GM18873 (cell line): ENCODE measurements around the gene CAMK1D.

Experiments
- ATAC-seq: cut with Tn5 transposase; IDR thresholded peaks from one replicate; pipeline ENCODE4 v1.9.1; 2021; ENCODE audit warnings: mild to moderate bottlenecking, moderate library complexity, moderate number of reproducible peaks; ENCODE audit not compliant: unreplicated experiment, low FRiP score

CAMK1D gene

GRCh38 chr10:12609435-12609834, 260.1 kb downstream of the CAMK1D start:
- no peak for ATAC-seq

GRCh38 chr10:12613136-12613535, 263.8 kb downstream of the CAMK1D start:
- ATAC-seq, result no peak

- ATAC-seq, result no peak
These were observed 265.0 kb downstream of the CAMK1D start for GRCh38 chr10:12614177-12614995.

DNA sequence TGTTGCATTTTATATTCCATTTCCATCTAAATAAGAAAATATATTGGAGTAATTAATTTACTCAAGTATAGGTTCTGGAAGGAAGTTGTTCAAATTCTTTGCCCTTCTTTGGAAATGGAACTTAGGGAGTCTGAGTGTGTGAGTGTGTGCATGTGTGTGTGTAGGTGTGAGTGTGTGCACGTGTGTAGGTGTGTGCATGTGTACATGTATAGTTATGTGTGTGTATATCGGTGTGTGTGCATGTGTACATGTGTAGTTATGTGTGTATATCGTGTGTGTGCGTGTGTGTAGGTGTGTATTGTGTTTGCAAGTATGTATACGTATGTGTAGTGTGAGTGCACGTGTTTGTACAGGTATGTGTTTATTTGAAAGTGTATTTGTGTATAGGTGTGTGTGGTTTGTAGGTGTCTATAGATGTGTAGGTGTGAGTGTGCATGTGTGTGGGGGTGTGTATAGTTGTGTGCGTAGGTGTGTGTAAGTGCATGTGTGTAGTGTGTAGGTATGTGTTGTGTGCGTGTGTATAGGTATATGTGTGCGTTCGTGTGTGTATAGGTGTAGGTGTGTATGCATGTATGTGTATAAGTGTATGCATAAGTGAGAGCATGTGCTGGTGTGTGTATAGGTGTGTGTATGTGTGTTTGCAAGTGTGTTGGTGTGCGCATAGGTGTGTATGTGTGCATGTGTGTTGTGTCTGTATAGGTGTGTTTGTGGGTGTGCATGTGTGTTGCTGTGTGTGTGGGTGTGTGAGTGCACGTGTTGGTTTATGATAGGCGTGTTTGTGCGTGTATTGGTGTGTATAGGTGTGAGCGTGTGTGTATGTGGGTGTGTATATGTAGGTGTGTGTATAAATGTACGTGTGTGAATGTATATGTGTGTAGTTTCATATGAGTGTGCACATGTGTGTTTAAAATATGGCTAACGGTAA, 266.2 kb downstream of the CAMK1D start:
- no peak for ATAC-seq

DNA sequence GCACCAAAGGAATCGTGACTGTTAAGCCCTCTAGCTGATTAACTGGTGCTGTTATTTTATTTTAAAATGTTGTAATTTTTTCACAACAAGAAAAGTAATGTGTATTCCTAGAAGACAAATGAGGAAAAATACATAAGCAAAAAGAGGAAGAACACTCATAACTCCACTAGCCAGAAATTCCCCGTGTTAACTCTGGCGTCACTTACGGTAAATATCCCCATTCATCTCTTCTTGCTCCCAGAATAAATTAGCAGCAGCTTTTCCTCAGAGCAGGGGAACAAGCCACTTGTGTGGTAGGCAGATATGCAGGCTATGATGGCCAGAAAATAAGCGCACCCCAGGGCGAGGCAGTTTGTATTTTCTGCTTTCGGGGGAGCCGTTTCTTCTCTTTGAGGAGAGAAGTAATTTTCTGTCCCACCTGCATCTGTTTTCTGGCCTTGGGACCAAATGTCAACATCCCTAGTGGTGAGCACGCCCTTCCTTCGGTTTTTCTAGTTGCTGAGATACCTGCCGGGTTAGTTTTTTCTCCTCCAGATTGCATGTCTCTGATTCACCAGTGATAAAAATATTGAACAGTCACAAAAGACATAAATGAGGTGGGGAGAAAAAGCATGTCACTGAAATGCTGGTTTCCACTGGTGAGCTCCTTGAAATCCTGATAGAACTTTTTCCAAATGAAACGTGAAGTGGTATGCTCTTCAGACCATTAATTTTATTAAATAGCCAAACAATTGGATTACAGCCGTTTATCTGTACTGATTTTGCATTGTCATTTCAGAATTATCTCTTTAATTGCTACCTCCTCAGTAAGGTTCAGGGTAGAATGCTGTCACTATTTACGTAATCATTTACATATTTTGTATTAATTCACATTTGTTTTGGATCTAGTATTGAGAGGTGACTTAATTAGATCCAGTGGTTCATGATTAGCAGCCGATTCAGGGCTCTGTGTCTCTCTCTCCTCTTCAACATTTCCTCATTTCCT, 268.1 kb downstream of the CAMK1D start:
- ATAC-seq, result no peak

GRCh38 chr10:12622016-12622415, 272.7 kb downstream of the CAMK1D start:
- no peak for ATAC-seq

- ATAC-seq, result no peak
These were observed 273.3 kb downstream of the CAMK1D start for GRCh38 chr10:12622691-12623090.

DNA sequence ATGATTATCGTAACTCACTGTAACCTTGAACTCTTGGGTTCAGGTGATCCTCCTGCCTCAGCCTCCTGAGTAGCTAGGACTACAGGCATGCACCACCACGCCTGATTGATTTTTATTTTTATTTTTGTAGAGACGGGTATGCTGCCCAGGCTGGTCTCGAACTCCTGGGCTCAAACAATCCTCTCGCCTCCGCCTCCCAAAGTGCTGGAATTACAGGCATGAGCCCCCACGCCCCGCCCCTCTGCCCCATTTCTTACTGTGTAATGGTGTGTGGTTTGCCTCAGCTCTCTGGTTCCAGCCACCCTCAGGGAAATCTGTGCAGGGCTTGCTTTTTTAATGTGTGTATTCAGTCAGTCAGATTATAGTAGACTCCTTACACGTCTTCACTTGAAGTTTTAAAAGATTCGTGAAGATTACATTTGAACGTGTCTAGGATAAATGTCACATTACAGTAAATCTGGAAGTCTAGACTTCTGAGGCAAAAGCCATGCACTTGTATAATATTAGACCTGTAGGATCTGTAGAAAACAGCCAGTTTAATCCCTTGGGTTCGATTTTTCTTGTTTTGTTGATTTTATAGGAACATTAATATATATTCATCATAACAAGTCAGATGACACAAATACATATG, 276.2 kb downstream of the CAMK1D start:
- ATAC-seq, result no peak

DNA sequence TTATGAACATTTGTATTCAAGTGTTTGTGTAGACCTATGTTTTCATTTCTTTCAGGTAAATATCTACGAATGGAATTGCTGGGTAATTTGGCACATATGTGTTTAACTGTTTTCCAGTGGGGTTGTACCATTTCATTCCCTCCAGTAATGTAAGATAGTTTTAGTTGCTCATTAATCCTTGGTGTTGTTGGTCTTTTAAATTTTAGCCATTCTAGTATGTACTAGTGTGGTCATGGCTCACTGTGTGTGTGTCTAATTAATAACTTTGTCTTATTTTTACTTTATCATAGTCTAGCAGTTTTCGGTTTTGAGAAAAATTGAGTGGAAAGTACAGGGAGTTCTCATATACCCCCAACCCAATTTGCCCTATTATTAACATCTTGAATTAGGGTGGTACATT, 278.8 kb downstream of the CAMK1D start:
- no peak for ATAC-seq

DNA sequence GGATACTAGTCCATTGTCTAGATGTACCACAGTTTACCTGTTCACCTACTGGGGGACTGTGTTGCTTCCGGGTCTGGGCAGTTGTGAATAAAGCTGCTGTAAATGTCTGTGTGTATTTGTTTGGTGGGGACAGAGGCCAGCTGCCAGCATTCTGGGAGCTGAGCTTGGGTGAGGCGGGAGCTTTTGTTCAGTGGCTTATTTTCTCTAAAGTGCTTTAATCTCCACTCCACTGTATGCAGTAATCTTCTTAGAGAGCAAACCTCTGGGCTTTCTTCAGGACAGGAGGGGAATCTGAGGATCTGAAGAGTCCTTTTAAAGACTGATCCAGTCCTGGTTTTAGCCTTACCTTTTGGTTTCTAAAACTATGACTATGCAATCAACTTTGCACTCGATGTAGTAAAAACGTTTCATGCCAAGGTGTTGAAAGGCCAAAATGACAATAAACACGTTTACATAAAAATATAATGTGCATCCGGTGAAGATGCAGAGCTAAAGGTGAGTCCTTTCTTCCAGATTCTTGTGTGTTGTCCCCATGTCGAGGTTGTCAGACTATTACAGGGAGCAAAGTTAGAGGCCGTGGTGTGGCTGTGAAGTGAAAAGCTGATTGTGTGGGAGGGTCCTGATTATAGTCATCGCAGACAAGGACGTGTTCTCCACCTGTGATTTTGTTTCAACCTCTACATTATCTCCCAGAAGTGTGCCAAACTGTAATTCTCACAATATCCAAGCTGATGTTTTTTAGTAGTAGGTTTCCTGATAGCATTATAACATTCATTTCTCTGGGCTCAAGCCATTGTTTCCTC, 279.8 kb downstream of the CAMK1D start:
- no peak for ATAC-seq

DNA sequence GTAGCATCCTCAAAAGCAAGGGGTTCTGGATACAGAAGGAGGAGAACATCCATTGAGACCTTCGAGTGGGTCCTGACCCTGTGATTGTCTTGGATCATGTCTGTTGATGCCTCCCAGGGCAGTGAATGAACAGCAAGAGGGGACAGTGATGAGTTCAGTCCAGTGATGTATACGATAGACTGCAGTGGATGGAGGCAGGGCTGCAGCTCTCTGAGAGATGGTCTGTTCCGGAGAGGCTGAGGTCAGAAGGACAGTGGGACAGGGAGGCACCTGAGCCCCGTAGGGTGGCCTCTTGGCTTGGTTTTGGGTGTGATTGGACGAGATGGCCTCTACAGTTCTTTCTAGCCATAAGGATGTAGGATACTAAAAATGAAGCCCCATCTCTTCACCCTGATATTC, 280.4 kb downstream of the CAMK1D start:
- no peak for ATAC-seq

DNA sequence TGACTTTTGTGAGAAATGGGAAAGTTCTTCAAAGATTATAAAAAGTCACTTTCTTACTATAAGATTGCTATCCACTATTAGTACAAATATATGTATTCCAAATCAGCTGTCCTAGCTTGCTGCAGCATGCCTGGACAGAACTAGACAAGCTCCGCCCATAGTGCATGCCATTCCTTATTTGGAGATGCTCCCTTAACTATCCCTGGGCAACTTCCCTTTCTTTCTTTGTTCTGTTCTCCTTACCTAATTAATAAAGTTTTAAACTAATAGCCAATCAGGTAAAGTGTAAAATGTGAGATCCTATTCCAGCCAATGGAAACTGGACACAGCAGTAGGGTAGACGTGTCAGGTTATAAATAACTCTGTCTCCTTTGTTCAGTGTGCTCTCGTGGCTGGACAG, 281.9 kb downstream of the CAMK1D start:
- no peak for ATAC-seq

- no peak for ATAC-seq
These were observed 282.6 kb downstream of the CAMK1D start for GRCh38 chr10:12631787-12632562.

DNA sequence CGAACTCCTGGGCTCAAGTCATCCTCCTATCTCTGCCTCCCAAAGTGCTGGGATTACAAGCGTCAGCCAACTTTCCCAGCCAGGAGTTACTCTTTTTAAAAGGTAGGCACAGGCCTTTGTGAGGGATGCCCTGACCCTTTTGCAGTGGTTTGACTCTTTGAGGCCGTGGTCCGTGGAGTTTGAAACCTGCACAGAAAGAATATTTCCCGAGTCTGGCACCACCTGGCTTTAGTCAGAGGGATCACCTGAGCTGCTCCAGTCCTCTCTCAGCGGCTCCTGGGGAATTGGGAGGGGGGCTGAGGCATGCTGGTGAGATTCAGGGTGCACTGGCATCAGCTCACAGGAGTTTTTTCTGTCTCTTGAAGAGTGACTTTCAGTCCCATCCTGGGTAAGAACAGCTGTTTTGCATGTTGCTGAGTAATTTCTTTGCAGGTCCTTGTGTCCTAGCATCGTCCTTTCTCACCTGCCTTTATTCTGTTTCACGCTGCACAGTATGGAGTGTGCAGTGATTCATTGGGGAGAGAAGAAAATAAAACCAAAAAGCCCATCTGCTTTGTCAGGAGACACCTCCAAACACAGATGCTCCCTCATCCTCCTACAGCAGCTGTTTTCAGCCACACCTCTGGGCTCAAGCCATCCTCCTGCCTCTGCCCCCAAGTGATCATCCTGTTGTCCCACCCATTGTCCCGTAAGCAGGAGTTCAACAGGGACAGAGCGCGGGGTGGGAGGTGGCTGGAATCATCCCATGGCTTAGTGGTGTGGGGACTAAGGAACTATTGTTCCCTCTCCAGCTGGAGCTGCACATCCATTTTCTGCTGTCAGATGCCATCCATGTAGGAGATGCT, 284.7 kb downstream of the CAMK1D start:
- no peak for ATAC-seq

GRCh38 chr10:12634621-12634931, 285.2 kb downstream of the CAMK1D start:
- ATAC-seq, result no peak

- ATAC-seq, result no peak
These were observed 285.8 kb downstream of the CAMK1D start for GRCh38 chr10:12635127-12635541.

DNA sequence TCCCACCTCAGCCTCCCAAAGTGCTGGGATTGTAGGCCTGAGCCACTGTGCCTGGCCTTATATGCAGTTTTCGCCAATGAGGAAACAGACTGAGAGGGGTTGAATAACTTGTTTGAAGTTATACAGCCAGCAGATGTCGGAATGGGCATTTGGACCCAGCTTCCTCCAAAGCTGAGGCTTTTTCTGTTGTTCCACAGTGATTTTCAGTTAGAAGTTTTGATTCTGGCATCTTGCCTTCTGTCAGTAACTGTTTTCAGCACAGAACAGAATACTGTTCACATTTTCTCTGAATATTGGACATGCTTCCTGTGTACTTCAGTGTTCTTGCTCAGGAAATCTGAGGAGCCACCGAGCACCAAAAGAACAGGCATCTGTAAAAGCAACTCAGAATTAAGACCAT, 287.2 kb downstream of the CAMK1D start:
- ATAC-seq, result no peak

DNA sequence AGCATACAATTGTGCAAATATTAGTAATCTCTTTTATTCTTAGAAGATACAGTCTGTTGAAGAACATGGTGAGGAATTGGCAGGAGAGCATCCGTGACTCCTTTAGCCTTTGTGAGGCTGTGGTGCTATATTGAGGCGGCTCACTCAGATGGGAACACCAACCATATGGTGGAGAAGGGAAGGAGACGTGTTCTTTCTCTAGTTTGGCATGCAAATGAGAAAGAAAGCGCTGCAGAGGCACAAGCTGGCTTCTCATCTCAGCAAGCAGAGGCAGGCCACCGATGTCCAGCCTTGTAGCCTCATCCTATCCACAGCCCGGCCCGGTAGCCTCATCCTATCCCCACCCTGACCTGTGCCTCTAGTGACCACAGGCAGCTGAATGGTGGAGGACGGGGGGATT, 288.3 kb downstream of the CAMK1D start:
- no peak for ATAC-seq
